Calu3 (cell line): ENCODE data around the gene KCTD1. TPM values are rescaled to one million over a fixed set of nuclear protein-coding genes. Genes with fewer than 3 reads are reported as not detected.

Source experiments
- BruUV-seq: library from RNA; stranded (reverse); fragments of 400-500 nt; replicated peaks from 2 replicates; lab custom pipeline; 2021; lab: Mats Ljungman, UMichigan
- CTCF ChIA-PET: fragments of 300-600 bp; sonication (Branson Sonifier 250); formaldehyde crosslinking; loops from one replicate; lab custom pipeline; 2022; ENCODE audit warnings: antibody characterized with exemption; lab: Charles Lee
- DNase-seq: peaks from one replicate; pipeline ENCODE4 v3.0.0; 2022
- H3K27ac Mint-ChIP-seq: one replicate; pipeline ENCODE4 v1.8.0; 2022; ENCODE audit warnings: mixed read lengths; ENCODE audit not compliant: unreplicated experiment
- H3K27me3 Mint-ChIP-seq: one replicate; pipeline ENCODE4 v1.8.0; 2022; ENCODE audit warnings: mixed read lengths; ENCODE audit not compliant: unreplicated experiment
- H3K36me3 Mint-ChIP-seq: one replicate; pipeline ENCODE4 v1.8.0; 2022; ENCODE audit warnings: mild to moderate bottlenecking, moderate library complexity, mixed read lengths; ENCODE audit not compliant: insufficient read depth, unreplicated experiment
- H3K4me1 Mint-ChIP-seq: one replicate; pipeline ENCODE4 v1.8.0; 2022; ENCODE audit warnings: mild to moderate bottlenecking, low read depth, mixed read lengths; ENCODE audit not compliant: unreplicated experiment
- H3K4me3 Mint-ChIP-seq: one replicate; pipeline ENCODE4 v1.8.0; 2022; ENCODE audit warnings: mild to moderate bottlenecking, low read depth, moderate library complexity, mixed read lengths; ENCODE audit not compliant: unreplicated experiment
- H3K9me3 Mint-ChIP-seq: one replicate; pipeline ENCODE4 v1.8.0; 2022; ENCODE audit warnings: low read depth, mixed read lengths; ENCODE audit not compliant: unreplicated experiment
- intact Hi-C: fragments of 100-400 bp; cut with micrococcal nuclease; formaldehyde crosslinking; loops from one replicate; pipeline ENCODE4 v1.10.0; 2022; ENCODE audit not compliant: unreplicated experiment
- total RNA-seq: library from RNA; stranded (reverse); gene quantifications from 2 replicates; pipeline ENCODE4 v1.2.3, GENCODE V29; 2022
- TF ChIP-seq, protein P1 (sequence below): fragments of 200-600 bp; IDR thresholded peaks from one replicate; pipeline ENCODE4 v1.8.0; 2022; ENCODE audit warnings: antibody characterized with exemption; ENCODE audit not compliant: unreplicated experiment

KCTD1 gene
- total RNA-seq, 1 experiment from 2014 or later = 54.1 TPM

- Mint-ChIP-seq H3K4me1 (no peaks in the 10 kb centered on the region), H3K9me3 (peaks cover 6% of the 10 kb centered on the region), H3K36me3 (no peaks in the 10 kb centered on the region), H3K4me3 (no peak overlapping the region), H3K27ac (no peak overlapping the region), H3K27me3 (no peaks in the 10 kb centered on the region)
- intact Hi-C loops = no loop called here
- CTCF ChIA-PET = no interaction called here
- TF ChIP-seq, protein P1, sequence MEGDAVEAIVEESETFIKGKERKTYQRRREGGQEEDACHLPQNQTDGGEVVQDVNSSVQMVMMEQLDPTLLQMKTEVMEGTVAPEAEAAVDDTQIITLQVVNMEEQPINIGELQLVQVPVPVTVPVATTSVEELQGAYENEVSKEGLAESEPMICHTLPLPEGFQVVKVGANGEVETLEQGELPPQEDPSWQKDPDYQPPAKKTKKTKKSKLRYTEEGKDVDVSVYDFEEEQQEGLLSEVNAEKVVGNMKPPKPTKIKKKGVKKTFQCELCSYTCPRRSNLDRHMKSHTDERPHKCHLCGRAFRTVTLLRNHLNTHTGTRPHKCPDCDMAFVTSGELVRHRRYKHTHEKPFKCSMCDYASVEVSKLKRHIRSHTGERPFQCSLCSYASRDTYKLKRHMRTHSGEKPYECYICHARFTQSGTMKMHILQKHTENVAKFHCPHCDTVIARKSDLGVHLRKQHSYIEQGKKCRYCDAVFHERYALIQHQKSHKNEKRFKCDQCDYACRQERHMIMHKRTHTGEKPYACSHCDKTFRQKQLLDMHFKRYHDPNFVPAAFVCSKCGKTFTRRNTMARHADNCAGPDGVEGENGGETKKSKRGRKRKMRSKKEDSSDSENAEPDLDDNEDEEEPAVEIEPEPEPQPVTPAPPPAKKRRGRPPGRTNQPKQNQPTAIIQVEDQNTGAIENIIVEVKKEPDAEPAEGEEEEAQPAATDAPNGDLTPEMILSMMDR = no peak
- no TSS peak for BruUV-seq
- no peak for DNase-seq
Measured at GRCh38 chr18:26562568-26562967, 14.2 kb upstream of the KCTD1 start.

- TF ChIP-seq, protein P1 = no peak
- Mint-ChIP-seq H3K27ac (no peak overlapping the region), H3K27me3 (no peaks in the 10 kb centered on the region), H3K9me3 (peaks cover 6% of the 10 kb centered on the region), H3K4me1 (peaks cover 2% of the 10 kb centered on the region), H3K4me3 (no peak overlapping the region), H3K36me3 (no peaks in the 10 kb centered on the region)
- BruUV-seq = no TSS peak
- CTCF ChIA-PET = no interaction called here
- DNase-seq = no peak
- intact Hi-C loops = no loop called here
Measured at GRCh38 chr18:26561769-26562168, 13.4 kb upstream of the KCTD1 start.

DNA sequence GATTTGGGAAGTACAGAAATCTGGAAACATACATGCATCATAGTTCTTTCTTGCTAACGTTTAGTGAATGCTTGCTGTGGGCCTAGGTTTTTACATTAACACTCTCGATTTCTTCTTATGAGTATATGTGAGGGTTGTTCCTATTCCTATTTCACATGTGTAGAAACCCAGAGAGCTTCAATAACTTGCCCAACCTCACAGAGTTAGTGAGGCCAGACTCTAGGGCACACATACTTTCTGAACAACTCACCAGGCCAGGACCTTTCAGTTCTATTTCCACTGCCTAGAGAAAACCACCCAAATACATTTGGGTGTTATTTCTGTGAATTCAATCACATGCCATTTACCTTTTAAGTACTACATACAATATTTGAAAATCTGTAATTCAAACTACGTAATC is 8.2 kb upstream of the KCTD1 start:
- intact Hi-C loops = no loop called here
- BruUV-seq = no TSS peak
- DNase-seq = no peak
- TF ChIP-seq, protein P1 = no peak
- Mint-ChIP-seq H3K36me3 (peaks cover 2% of the 10 kb centered on the region), H3K4me1 (peaks cover 28% of the 10 kb centered on the region), H3K4me3 (no peak overlapping the region), H3K9me3 (no peaks in the 10 kb centered on the region), H3K27ac (no peak overlapping the region), H3K27me3 (no peaks in the 10 kb centered on the region)
- CTCF ChIA-PET = no interaction called here

- Mint-ChIP-seq H3K27me3 (no peaks in the 10 kb centered on the region), H3K9me3 (no peaks in the 10 kb centered on the region), H3K27ac (no peak overlapping the region), H3K4me3 (no peak overlapping the region), H3K4me1 (peaks cover 28% of the 10 kb centered on the region), H3K36me3 (peaks cover 6% of the 10 kb centered on the region)
- intact Hi-C loops = no loop called here
- CTCF ChIA-PET = no interaction called here
- TF ChIP-seq, protein P1 = no peak
- BruUV-seq = no TSS peak
- no peak for DNase-seq
Measured at GRCh38 chr18:26555804-26556553, 7.6 kb upstream of the KCTD1 start.
